K562 (cell line): ENCODE measurements around the gene SPATS2. TPM values are rescaled to one million over a fixed set of nuclear protein-coding genes. Genes with fewer than 3 reads are reported as not detected.

Experiments used
- ATAC-seq: fragments of 200-7000 bp; cut with Tn5 transposase; 3 replicates; pipeline ENCODE4 v1.9.1; 2020; ENCODE audit warnings: moderate library complexity
- BruUV-seq: library from RNA; stranded (reverse); fragments of 400-500 nt; replicated peaks from 2 replicates; lab custom pipeline; 2021; lab: Mats Ljungman, UMichigan
- CTCF ChIA-PET: fragments of 300-600 bp; formaldehyde crosslinking; extraction: SDS; loops from one replicate; lab custom pipeline; 2021; ENCODE audit warnings: low intra/inter-chr PET ratio; lab: Yijun Ruan, JAX
- POLR2A ChIA-PET: fragments of 300-600, 350-650 bp; sonication (Branson Sonifier 250); formaldehyde crosslinking; extraction: SDS; loops from one replicate; lab custom pipeline; 2021; ENCODE audit warnings: antibody characterized with exemption, inconsistent platforms; lab: Yijun Ruan, JAX
- DNase-seq, 4 experiments: peaks; one replicate each; pipeline versions ENCODE4 v3.0.0 to v3.0.0-alpha.2; 2011 to 2018; ENCODE audit warnings: low spot score in 3 of 4, mixed read lengths in 3 of 4; ENCODE audit errors: extremely low read depth in 1 of 4
- FAIRE-seq: peaks from 2 replicates; lab custom pipeline; 2011; peaks lifted over from hg19 to GRCh38; lab: Jason Lieb, UNC
- H2AFZ ChIP-seq: 2 replicates; pipeline ENCODE4 v1.6.0; 2011; ENCODE audit warnings: low read depth, low read length, control low read depth, inconsistent platforms
- H3K27ac ChIP-seq: fragments of 200-600 bp; 3 replicates; pipeline ENCODE4 v1.8.0; 2011; ENCODE audit warnings: low read depth, mild to moderate bottlenecking, control low read depth, inconsistent platforms, low read length, moderate library complexity, mixed read lengths; ENCODE audit errors: extremely low read depth
- H3K27me3 ChIP-seq, 2 experiments: fragments of 300-600 bp in 1 of 2; 2 replicates in 1 of 2; 3 replicates in 1 of 2; pipeline versions ENCODE4 v1.6.0 to v1.8.0; 2011; ENCODE audit warnings: inconsistent platforms in 2 of 2, low read length in 2 of 2, mild to moderate bottlenecking in 1 of 2, mixed read lengths in 1 of 2, moderate library complexity in 1 of 2; ENCODE audit not compliant: control insufficient read depth in 2 of 2, insufficient read depth in 2 of 2
- H3K36me3 ChIP-seq: fragments of 300-600 bp; 3 replicates; pipeline ENCODE4 v1.8.0; 2011; ENCODE audit warnings: mild to moderate bottlenecking, low read length, inconsistent platforms; ENCODE audit not compliant: control insufficient read depth, insufficient read depth
- H3K4me1 ChIP-seq, 2 experiments: fragments of 200-600 bp in 1 of 2; replicated peaks in 1 of 2; 2 replicates in 1 of 2; 3 replicates in 1 of 2; pipeline versions ENCODE4 v1.5.1 to v1.8.0; 2011; ENCODE audit warnings: inconsistent platforms in 2 of 2, low read length in 2 of 2, mild to moderate bottlenecking in 1 of 2, mixed read lengths in 1 of 2, moderate library complexity in 1 of 2; ENCODE audit not compliant: control insufficient read depth in 2 of 2, insufficient read depth in 2 of 2
- H3K4me2 ChIP-seq: 2 replicates; pipeline ENCODE4 v1.6.1; 2011; ENCODE audit warnings: low read length, control low read depth, inconsistent platforms, mixed read lengths; ENCODE audit not compliant: insufficient read depth
- H3K4me3 ChIP-seq: fragments of 200-600 bp; sonication (generic), shearing (Covaris generic); 2 replicates; pipeline ENCODE4 v1.5.1; 2016; ENCODE audit warnings: control low read depth, inconsistent platforms
- H3K79me2 ChIP-seq: fragments of 200-600 bp; 3 replicates; pipeline ENCODE4 v1.8.0; 2011; ENCODE audit warnings: low read length, inconsistent platforms; ENCODE audit not compliant: control insufficient read depth, insufficient read depth
- H3K9ac ChIP-seq, 2 experiments: 2 replicates each; pipeline versions ENCODE4 v1.6.0 to v1.6.1; 2011; ENCODE audit warnings: low read depth in 2 of 2, low read length in 2 of 2, control low read depth in 1 of 2, inconsistent platforms in 1 of 2, mild to moderate bottlenecking in 1 of 2, mixed read lengths in 1 of 2; ENCODE audit not compliant: insufficient read depth in 1 of 2
- H3K9me1 ChIP-seq: one replicate; pipeline ENCODE4 v1.6.0; 2011; ENCODE audit warnings: inconsistent platforms, mild to moderate bottlenecking, low read length, moderate library complexity; ENCODE audit not compliant: control insufficient read depth, insufficient read depth
- H3K9me3 ChIP-seq: replicated peaks from 2 replicates; pipeline ENCODE4 v1.5.1; 2011; ENCODE audit warnings: low read depth, low read length, inconsistent platforms; ENCODE audit not compliant: control insufficient read depth, insufficient read depth
- H4K20me1 ChIP-seq: replicated peaks from 2 replicates; pipeline ENCODE4 v1.6.1; 2011; ENCODE audit warnings: low read length, inconsistent platforms, mixed read lengths; ENCODE audit not compliant: control insufficient read depth, insufficient read depth
- BCOR ChIP-seq: fragments of 450-650 bp; IDR thresholded peaks from 2 replicates; pipeline ENCODE4 v1.6.1; 2016
- CREB1 ChIP-seq, 2 experiments: sonication (generic) in 1 of 2; formaldehyde crosslinking in 1 of 2; IDR thresholded peaks; 2 replicates each; pipeline versions ENCODE4 v1.6.1 to v1.8.0; 2012 to 2022; ENCODE audit warnings: inconsistent platforms in 1 of 2, mild to moderate bottlenecking in 1 of 2, missing genetic modification reagents in 1 of 2, moderate library complexity in 1 of 2
- CREM ChIP-seq: IDR thresholded peaks from 2 replicates; pipeline ENCODE4 v1.6.1; 2014; ENCODE audit warnings: antibody characterized with exemption, low read depth
- CTCF ChIP-seq, 3 experiments: IDR thresholded peaks in 2 of 3; conservative IDR thresholded peaks in 1 of 3; 2 replicates each; pipeline ENCODE4 v1.5.1; 2011 to 2012; ENCODE audit warnings: low read length in 3 of 3, mild to moderate bottlenecking in 3 of 3, control low read depth in 2 of 3, improper control_type of control experiment in 1 of 3, inconsistent platforms in 1 of 3, low read depth in 1 of 3, mixed read lengths in 1 of 3, moderate library complexity in 1 of 3; ENCODE audit not compliant: insufficient read depth in 2 of 3
- DMBX1 ChIP-seq: fragments of 250-450 bp; sonication (Bioruptor Pico); IDR thresholded peaks from 2 replicates; pipeline ENCODE4 v1.8.0; 2022; ENCODE audit warnings: inconsistent platforms, mild to moderate bottlenecking, moderate library complexity, borderline replicate concordance
- FOXM1 ChIP-seq, 2 experiments: fragments of 450-650 bp in 1 of 2; sonication (generic) in 1 of 2; formaldehyde crosslinking in 1 of 2; IDR thresholded peaks; 2 replicates each; pipeline versions ENCODE4 v1.6.1 to v1.9.0; 2017 to 2022; ENCODE audit warnings: low read depth in 2 of 2, mild to moderate bottlenecking in 2 of 2, missing genetic modification reagents in 1 of 2, moderate library complexity in 1 of 2
- NFIC ChIP-seq: fragments of 450-650 bp; IDR thresholded peaks from 2 replicates; pipeline ENCODE4 v1.6.1; 2017; ENCODE audit warnings: mild to moderate bottlenecking, inconsistent platforms
- RBFOX2 ChIP-seq: fragments of 200-400 bp; formaldehyde crosslinking; IDR thresholded peaks from 2 replicates; pipeline ENCODE4 v1.6.1; 2017; ENCODE audit warnings: low read depth, mild to moderate bottlenecking, low read length, moderate library complexity
- SMAD4 ChIP-seq: fragments of 250-450 bp; sonication (Bioruptor Pico); conservative IDR thresholded peaks from 2 replicates; pipeline ENCODE4 v1.8.0; 2021; ENCODE audit warnings: inconsistent platforms, mild to moderate bottlenecking, moderate library complexity
- TEAD4 ChIP-seq, 2 experiments: sonication (generic) in 1 of 2; formaldehyde crosslinking in 1 of 2; IDR thresholded peaks; 2 replicates each; pipeline versions ENCODE4 v1.6.1 to v1.8.0; 2012 to 2022; ENCODE audit warnings: borderline replicate concordance in 1 of 2, inconsistent platforms in 1 of 2, low read length in 1 of 2, mild to moderate bottlenecking in 1 of 2, missing genetic modification reagents in 1 of 2
- VEZF1 ChIP-seq: fragments of 200-800 bp; sonication (Bioruptor generic); IDR thresholded peaks from 2 replicates; pipeline ENCODE4 v1.6.1; 2017; ENCODE audit warnings: missing genetic modification characterization, missing compliant biosample characterization
- ZBTB2 ChIP-seq: fragments of 450-650 bp; IDR thresholded peaks from 2 replicates; pipeline ENCODE4 v1.6.1; 2016; ENCODE audit warnings: antibody characterized with exemption
- ZNF263 ChIP-seq: sonication (generic); formaldehyde crosslinking; IDR thresholded peaks from 2 replicates; pipeline ENCODE4 v1.8.0; 2022; ENCODE audit warnings: mild to moderate bottlenecking, missing genetic modification reagents, borderline replicate concordance
- WGBS: fragments of 100-300 bp; shearing (Covaris generic); methylation state at CpG from one replicate; pipeline ENCODE4 v1.1.6; 2016; ENCODE audit warnings: low coverage, mixed read lengths; ENCODE audit not compliant: insufficient coverage; ENCODE audit errors: missing lambda C conversion rate; 5-methylcytosine and 5-hydroxymethylcytosine counted together
- in situ Hi-C: fragments of 300-500 bp; cut with MboI; formaldehyde crosslinking; loops from 4 replicates; pipeline ENCODE4 v1.15.0; 2018; ENCODE audit warnings: inconsistent platforms, mixed read lengths
- intact Hi-C: fragments of 100-400 bp; cut with micrococcal nuclease; formaldehyde crosslinking; loops from 2 replicates; pipeline ENCODE4 v1.14.2; 2022
- polyA plus RNA-seq, 8 experiments: library from polyadenylated mRNA; depleted of rRNA in 4 of 8; stranded (reverse) in 5 of 8; unstranded in 3 of 8; fragments of >200 nt; fragmentation: Nextera tagmentation in 2 of 8; fragmentation: Illumina TruSeq in 1 of 8; extraction: Ambion mirVana in 2 of 8; extraction: Trizol in 1 of 8; gene quantifications; 2 replicates each; pipeline versions ENCODE4 v1.2.1 to v1.2.3, GENCODE V29; 2011 to 2014; ENCODE audit warnings: inconsistent platforms in 1 of 8, missing spikeins in 1 of 8
- total RNA-seq, 7 experiments: library from RNA; depleted of rRNA in 6 of 7; stranded (reverse); fragments of >200 nt in 6 of 7; fragmentation: Illumina TruSeq in 2 of 7; extraction: Trizol in 2 of 7; gene quantifications; 2 replicates each; pipeline versions ENCODE4 v1.2.1 to v1.2.3, GENCODE V29; 2011 to 2021; ENCODE audit warnings: low replicate concordance in 1 of 7

SPATS2 gene
- total and polyA plus RNA-seq, 9 of the 15 experiments (the other 6 are each of a cell fraction or from before 2014, with no cell fraction given) = 5.4 to 48.2 (median 17.5) TPM

GRCh38 chr12:49347311-49348193, 19.7 kb upstream of the SPATS2 start:
- no peaks in the 10 kb centered on the region for H3K9me3 ChIP-seq
- no TSS peak for BruUV-seq
- FAIRE-seq (peak; percentile 55), ATAC-seq (peak; percentile 89), DNase-seq (peak; percentile 77 to 93 (median 91))
- 11% methylated on average over 33 of the region's 37 CpGs for WGBS
- in situ Hi-C loops = no loop called here
- H3K27ac ChIP-seq = no peak overlapping the region; the same call in 2 of the 3 replicates
- H3K9ac ChIP-seq = peak overlapping the region; percentile 14 to 72; a peak in 3 of 4 replicates
- intact Hi-C loops = loop anchor here (10.0 kb wide), 2 partner anchors 283 to 373 kb away; partner anchors contain the start of genes KMT2D, RHEBL1, WNT1 and WNT10B
- peaks cover 23 to 43% of the 10 kb centered on the region in 2 experiments for H3K4me1 ChIP-seq
- no peaks in the 10 kb centered on the region for H3K79me2 ChIP-seq
- H3K4me3 ChIP-seq = peak overlapping the region; percentile 36
- peaks cover 5% of the 10 kb centered on the region; the same call in 1 of the 2 replicates for H4K20me1 ChIP-seq
- ChIA-PET POLR2A (interaction anchor here (0.7 to 2.0 kb wide), 7 partner anchors 20 to 330 kb away, joined by 4 to 17 read pairs (median 4); partner anchors contain the start of genes PRPH and SPATS2), CTCF (interaction anchor here (0.6 to 2.2 kb wide), 6 partner anchors 9 to 166 kb away, joined by 3 to 8 read pairs (median 5); no protein-coding TSS in a partner anchor)
- peak overlapping the region; percentile 68 for H3K4me2 ChIP-seq
- H3K27me3 ChIP-seq = peaks cover 27 to 42% of the 10 kb centered on the region in 2 experiments; a peak in 4 of 5 replicates
- peak overlapping the region; percentile 90 for H2AFZ ChIP-seq
- no peaks in the 10 kb centered on the region for H3K36me3 ChIP-seq
- no peaks in the 10 kb centered on the region for H3K9me1 ChIP-seq
- TF ChIP-seq TEAD4 (IDR thresholded peaks at IDR 0.05; ENCODE audit: low read length) (no peak), TEAD4 (CRISPR knock-in tag; IDR thresholded peaks at IDR 0.05; ENCODE audit: borderline replicate concordance) (no peak), VEZF1 (peak; percentile 96), NFIC (peak; percentile 67), DMBX1 (CRISPR knock-in tag) (0 out of 2 replicates have a peak, but pooled peaks have one; percentile 31), BCOR (0 out of 2 replicates have a peak, but pooled peaks have one; percentile 25), SMAD4 (CRISPR knock-in tag) (0 out of 2 replicates have a peak, but pooled peaks have one; percentile 24), FOXM1 (IDR thresholded peaks at IDR 0.05; ENCODE audit: low read depth) (0 out of 2 replicates have a peak, but pooled peaks have one; percentile 15), FOXM1 (CRISPR knock-in tag; IDR thresholded peaks at IDR 0.05; ENCODE audit: low read depth) (no peak), ZNF263 (CRISPR knock-in tag) (peak; percentile 85), ZBTB2 (no peak), CREM (peak; percentile 38; the same call in 1 of the 2 replicates), CREB1 (IDR thresholded peaks at IDR 0.05) (no peak), CREB1 (CRISPR knock-in tag; IDR thresholded peaks at IDR 0.05) (0 out of 2 replicates have a peak, but pooled peaks have one; percentile 27), CTCF (IDR thresholded peaks at IDR 0.05 in 2 of 3, conservative IDR thresholded peaks at IDR 0.05 in 1 of 3; ENCODE audit: insufficient read depth in 2 of 3, low read depth in 1 of 3, low read length in 3 of 3) (peak; percentile 75 to 93 (median 92)), RBFOX2 (peak; percentile 5; the same call in 1 of the 2 replicates)
